Adrenal gland (tissue), 5 donors: Measurements from ENCODE around the gene MAGEE2.

Experiments used
- POLR2A ChIP-seq, 2 donors: fragments of 450-650 bp; IDR thresholded peaks; one replicate each; pipeline ENCODE4 v1.6.1; 2017; ENCODE audit warnings: antibody characterized with exemption in 2 of 2, mild to moderate bottlenecking in 2 of 2, moderate library complexity in 1 of 2
- TF ChIP-seq, protein P1 (sequence below), 6 experiments: fragments of 450-650 bp in 4 of 6; fragments of 200-600 bp in 2 of 6; sonication (generic) in 1 of 6; IDR thresholded peaks; 1 replicate in 5 of 6; 2 replicates in 1 of 6; pipeline versions ENCODE4 v1.5.1 to v1.8.0; 2016 to 2021; ENCODE audit warnings: antibody characterized with exemption in 6 of 6, mild to moderate bottlenecking in 2 of 6, moderate library complexity in 1 of 6
- donor health status: DM: no; HTN: no; CAD: no.

DNA sequence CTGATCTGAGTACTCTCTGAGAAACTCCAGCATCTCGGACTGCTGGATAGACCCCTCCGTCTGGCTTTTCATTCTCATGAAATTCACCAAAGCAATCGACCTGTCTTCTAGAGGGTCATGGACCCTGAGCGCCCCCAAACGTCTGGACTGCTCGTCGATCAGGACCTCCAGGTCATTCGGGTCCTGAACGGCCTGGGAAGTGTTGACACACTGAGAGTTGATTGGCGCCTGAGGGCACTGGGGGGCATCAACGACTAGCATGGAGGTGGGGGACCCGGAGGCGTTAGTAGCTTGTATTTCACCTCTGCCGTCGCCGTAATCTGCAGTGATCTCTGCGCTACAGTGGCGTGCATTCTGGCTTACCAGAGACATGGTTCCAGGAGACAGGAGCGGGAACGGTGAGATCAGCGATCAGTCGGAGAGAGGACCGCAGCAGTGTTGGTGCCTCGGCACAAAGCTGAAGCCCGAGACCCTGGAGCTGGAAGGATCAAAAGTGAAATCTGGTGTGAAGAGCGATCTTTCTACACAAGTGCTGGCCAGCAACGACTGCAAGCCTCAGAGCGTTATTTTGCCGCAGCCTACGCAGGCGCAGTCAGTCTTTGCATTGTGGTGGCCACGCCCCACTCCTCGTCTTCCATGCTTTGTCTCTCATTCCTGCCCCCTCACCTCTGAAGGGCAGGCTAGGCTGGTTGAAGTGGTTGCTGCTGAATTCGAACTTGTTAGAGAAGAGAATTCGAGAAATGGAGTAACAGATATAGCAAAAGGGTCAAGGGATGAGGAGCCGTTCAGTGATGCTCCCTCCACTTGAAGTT, at the start of gene MAGEE2:
- no peak for TF ChIP-seq POLR2A (IDR thresholded peaks at IDR 0.05)
- TF ChIP-seq, protein P1, sequence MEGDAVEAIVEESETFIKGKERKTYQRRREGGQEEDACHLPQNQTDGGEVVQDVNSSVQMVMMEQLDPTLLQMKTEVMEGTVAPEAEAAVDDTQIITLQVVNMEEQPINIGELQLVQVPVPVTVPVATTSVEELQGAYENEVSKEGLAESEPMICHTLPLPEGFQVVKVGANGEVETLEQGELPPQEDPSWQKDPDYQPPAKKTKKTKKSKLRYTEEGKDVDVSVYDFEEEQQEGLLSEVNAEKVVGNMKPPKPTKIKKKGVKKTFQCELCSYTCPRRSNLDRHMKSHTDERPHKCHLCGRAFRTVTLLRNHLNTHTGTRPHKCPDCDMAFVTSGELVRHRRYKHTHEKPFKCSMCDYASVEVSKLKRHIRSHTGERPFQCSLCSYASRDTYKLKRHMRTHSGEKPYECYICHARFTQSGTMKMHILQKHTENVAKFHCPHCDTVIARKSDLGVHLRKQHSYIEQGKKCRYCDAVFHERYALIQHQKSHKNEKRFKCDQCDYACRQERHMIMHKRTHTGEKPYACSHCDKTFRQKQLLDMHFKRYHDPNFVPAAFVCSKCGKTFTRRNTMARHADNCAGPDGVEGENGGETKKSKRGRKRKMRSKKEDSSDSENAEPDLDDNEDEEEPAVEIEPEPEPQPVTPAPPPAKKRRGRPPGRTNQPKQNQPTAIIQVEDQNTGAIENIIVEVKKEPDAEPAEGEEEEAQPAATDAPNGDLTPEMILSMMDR (IDR thresholded peaks at IDR 0.05): no peak
